GM21529 (cell line): ENCODE measurements around the gene KHDC3L.

Experiments used
- ATAC-seq: cut with Tn5 transposase; IDR thresholded peaks from one replicate; pipeline ENCODE4 v1.9.1; 2021; ENCODE audit not compliant: unreplicated experiment

The KHDC3L gene

GRCh38 chr6:73362358-73362757 is at the start of gene KHDC3L:
KHDC3L (plus strand) TSS chr6:73362658; CDS start chr6:73362730, 72 bp downstream.
- ATAC-seq: no peak

- ATAC-seq: no peak
These were observed 47.6 kb upstream of the KHDC3L start for GRCh38 chr6:73314577-73315492.

GRCh38 chr6:73323323-73323722 is 39.1 kb upstream of the KHDC3L start:
- ATAC-seq: no peak

- no peak for ATAC-seq
These were observed 36.8 kb upstream of the KHDC3L start for GRCh38 chr6:73325656-73326055.

GRCh38 chr6:73328790-73329189 is 33.7 kb upstream of the KHDC3L start:
- no peak for ATAC-seq

DNA sequence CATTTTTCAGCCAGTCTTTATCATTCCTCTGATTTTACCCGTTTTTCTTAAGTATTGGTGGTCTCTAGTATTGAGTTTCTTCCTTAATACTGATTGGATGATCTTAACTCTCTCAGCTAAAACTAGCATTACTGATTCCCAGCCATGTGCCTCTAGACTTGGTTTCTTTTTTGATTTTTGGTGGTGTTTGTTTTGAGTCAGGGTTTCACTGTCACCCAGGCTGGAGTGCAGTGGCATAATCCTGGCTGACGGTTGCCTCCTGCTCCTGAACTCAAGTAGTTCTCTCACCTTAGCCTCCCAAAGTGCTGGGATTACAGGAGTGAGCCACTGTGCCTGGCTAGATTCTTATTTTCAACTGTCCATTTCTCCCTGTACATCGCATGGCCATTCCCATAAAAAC is 33.3 kb upstream of the KHDC3L start:
- ATAC-seq: peak; percentile 70

- no peak for ATAC-seq
These were observed 23.1 kb upstream of the KHDC3L start for GRCh38 chr6:73339340-73339739.

DNA sequence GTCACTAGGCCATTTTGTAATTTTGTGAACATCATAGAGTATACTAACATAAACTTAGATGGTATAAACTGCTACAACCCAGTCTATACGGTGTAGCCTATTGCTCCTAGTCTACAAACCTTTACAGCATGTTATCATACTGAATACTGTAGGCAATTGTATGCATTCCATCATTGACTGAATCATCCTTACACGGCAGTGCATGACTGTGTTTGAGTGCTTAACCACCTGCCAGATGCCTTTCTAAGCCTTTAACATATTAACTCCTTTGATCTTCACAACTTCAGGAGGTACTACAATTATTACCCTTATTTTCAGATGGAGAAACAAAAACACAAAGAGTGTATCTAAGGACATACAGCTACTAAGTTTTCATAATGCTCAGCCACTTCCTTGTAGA is 22.4 kb upstream of the KHDC3L start:
- no peak for ATAC-seq

- no peak for ATAC-seq
These were observed 21.1 kb upstream of the KHDC3L start for GRCh38 chr6:73341335-73341734.

GRCh38 chr6:73342174-73342573 is 20.3 kb upstream of the KHDC3L start:
- ATAC-seq: no peak

- ATAC-seq: no peak
These were observed 19.3 kb upstream of the KHDC3L start for GRCh38 chr6:73343164-73343563.

GRCh38 chr6:73348550-73349204 is 13.8 kb upstream of the KHDC3L start:
- no peak for ATAC-seq

- ATAC-seq: no peak
These were observed 13.1 kb upstream of the KHDC3L start for GRCh38 chr6:73349311-73349710.

DNA sequence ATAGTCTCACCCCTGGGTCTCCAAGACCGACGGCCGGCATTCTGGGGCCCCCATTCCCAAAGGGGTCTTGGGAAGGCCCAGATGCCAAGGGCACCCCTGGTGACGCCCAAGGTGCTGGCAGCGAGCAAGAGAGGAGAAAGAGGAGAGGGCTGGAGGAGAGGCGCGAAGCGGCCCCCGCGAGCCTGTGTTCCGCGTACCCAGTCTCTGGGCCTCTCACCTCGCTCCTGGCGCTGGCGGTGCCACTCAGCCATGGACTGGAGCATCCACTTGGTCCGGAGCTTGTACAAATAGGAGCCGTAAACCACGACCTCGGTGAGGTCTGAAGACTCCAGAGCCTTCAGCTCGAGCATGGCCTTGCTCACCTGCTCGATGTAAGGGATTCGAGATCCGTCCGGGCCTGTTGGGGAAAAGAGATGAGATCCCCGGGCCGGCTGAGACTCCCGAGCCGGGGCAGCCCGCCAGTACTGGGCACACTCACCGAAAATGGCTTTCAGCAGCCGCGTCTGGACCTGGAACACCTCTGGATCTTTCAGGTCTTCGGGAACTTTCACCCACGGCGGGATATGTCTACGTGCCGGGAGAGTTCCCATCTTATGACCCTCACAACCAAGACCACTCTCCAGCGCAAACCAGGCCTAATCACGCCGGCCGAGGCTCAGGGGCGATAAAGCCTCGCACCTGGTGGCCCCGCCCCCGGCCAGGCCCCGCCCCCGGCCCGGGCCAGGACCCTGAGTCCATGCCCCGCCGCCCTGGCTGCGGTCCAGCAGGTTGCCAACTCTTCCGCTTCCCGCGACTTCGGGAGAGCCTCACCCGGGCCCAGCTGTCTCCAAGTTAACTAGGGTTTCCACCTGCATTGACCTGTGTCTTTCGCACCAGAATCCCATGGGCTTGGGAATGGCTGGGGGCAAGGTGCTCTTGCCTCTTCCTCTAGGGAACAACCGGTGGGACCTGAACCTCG is 8.5 kb upstream of the KHDC3L start, which contains the start of gene DPPA5:
Gene DPPA5 (minus strand): TSS at position 641 of the 958 bp plus-strand sequence. CDS start 51 bp downstream, at position 590.
- no peak for ATAC-seq

DNA sequence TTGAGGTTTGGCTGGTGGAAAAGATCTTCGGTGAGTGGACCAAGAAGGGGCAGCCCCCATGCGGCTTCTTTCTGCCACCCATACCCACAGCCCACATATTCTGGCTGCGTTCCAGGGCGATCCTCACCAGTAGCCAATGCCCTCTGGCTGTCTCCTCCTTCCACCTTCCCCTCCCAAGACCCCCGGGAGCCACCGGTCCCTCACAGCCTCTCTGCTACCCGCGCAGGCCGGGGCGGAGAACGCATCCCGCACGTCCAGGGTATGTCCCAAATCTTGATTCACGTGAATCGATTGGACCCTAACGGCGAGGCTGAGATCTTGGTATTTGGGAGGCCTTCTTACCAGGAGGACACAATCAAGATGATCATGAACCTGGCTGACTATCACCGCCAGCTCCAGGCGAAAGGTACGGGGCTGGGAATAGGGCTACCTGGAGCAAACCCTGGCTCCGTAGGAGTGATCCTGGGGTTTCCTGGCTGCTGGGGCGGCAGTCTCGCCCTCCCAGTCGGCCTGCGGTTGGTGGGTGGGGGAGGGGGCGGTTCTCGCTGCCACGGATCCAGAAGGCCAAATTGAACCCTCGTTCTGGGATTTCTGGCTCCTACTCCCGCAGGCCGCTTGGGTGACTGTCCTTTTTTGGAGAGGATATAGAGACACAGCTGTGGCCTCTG is 545 bp downstream of the KHDC3L start:
- no peak for ATAC-seq

DNA sequence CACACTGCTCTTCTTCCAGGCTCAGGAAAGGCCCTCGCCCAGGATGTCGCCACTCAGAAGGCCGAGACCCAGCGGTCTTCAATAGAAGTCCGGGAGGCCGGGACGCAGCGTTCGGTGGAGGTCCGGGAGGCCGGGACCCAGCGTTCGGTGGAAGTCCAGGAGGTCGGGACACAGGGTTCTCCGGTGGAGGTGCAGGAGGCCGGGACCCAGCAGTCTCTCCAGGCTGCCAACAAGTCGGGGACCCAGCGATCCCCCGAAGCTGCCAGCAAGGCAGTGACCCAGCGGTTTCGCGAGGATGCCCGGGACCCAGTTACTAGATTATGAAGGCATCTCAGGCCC is 1.0 kb downstream of the KHDC3L start:
- no peak for ATAC-seq

- no peak for ATAC-seq
These were observed 1.7 kb downstream of the KHDC3L start for GRCh38 chr6:73364121-73364520.

- ATAC-seq: no peak
These were observed 2.1 kb downstream of the KHDC3L start for GRCh38 chr6:73364549-73364948.

DNA sequence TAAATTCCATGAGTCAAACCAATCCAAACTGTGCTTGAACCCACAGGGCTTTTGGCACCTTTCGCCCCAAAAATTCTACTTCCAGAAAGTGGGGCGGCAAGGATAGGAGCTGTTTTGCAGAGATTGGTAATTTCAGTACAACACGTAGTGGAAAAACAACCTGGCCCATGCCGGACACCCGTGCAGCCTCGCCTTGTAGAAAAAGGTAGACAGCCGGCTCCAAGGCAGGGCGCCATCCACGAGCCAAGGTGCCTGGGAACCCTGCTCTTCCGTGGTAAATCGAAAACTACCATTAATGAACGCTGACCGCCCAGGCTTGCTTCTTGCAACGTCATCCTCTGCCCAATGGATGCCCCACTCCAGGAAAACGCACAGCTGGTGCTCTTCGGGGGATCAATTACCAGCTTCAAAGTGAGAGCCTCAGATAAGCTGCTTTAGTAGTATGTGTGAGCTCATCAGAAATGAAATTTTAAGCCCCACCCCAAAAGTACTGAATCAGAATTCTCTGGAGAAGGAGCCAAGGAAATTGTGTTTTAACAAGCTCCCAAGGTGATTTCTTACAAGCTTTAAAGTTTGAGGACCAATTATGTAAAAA is 5.4 kb downstream of the KHDC3L start:
- ATAC-seq: no peak

GRCh38 chr6:73368675-73369074 is 6.2 kb downstream of the KHDC3L start:
- ATAC-seq: no peak
